Thymus (tissue), 11 donors: ENCODE measurements around the gene APBA1. TPM values are rescaled to one million over a fixed set of nuclear protein-coding genes. Genes with fewer than 3 reads are reported as not detected.

Source experiments
- DNase-seq, 9 donors: peaks; one replicate each; pipeline ENCODE4 v3.0.0-alpha.2; 2013; ENCODE audit warnings: low spot score in 9 of 9, low read depth in 6 of 9, missing footprints in 1 of 9
- H3K27ac ChIP-seq, 2 donors: one replicate each; pipeline ENCODE4 v1.5.1; 2013; ENCODE audit warnings: control low read depth in 1 of 2, low read depth in 1 of 2, low read length in 1 of 2, mild to moderate bottlenecking in 1 of 2, moderate library complexity in 1 of 2
- H3K27me3 ChIP-seq, 2 donors: one replicate each; pipeline ENCODE4 v1.5.1; 2013; ENCODE audit warnings: low read length in 1 of 2; ENCODE audit not compliant: control insufficient read depth in 2 of 2, insufficient read depth in 1 of 2
- H3K36me3 ChIP-seq, 2 donors: one replicate each; pipeline ENCODE4 v1.5.1; 2013; ENCODE audit warnings: low read length in 1 of 2, mild to moderate bottlenecking in 1 of 2, moderate library complexity in 1 of 2; ENCODE audit not compliant: control insufficient read depth in 2 of 2, insufficient read depth in 2 of 2
- H3K4me1 ChIP-seq, 2 donors: one replicate each; pipeline ENCODE4 v1.5.1; 2013; ENCODE audit warnings: low read length in 2 of 2; ENCODE audit not compliant: control insufficient read depth in 2 of 2, insufficient read depth in 2 of 2
- H3K4me3 ChIP-seq, 2 donors: one replicate each; pipeline ENCODE4 v1.5.1; 2013; ENCODE audit warnings: low read length in 2 of 2, control low read depth in 1 of 2, mild to moderate bottlenecking in 1 of 2
- H3K9me3 ChIP-seq, 2 donors: one replicate each; pipeline ENCODE4 v1.5.1; 2013; ENCODE audit warnings: low read length in 1 of 2, mild to moderate bottlenecking in 1 of 2; ENCODE audit not compliant: control insufficient read depth in 2 of 2, insufficient read depth in 1 of 2
- WGBS: extraction: QIAGEN DNeasy Blood & Tissue Kit; methylation state at CpG from one replicate; pipeline ENCODE4 v1.1.7; 2013; 5-methylcytosine and 5-hydroxymethylcytosine counted together
- polyA plus RNA-seq: library from polyadenylated mRNA; stranded (reverse); fragments of 200-250 nt; gene quantifications from one replicate; pipeline ENCODE4 v1.2.3, GENCODE V29; 2013
- total RNA-seq: library from RNA; stranded (reverse); fragments of 120-200 nt; gene quantifications from one replicate; pipeline ENCODE4 v1.2.4, GENCODE V29; 2013
- donor health status: healthy.

APBA1 gene
- total and polyA plus RNA-seq, 2 donors = 0.80 to 0.90 TPM

DNA sequence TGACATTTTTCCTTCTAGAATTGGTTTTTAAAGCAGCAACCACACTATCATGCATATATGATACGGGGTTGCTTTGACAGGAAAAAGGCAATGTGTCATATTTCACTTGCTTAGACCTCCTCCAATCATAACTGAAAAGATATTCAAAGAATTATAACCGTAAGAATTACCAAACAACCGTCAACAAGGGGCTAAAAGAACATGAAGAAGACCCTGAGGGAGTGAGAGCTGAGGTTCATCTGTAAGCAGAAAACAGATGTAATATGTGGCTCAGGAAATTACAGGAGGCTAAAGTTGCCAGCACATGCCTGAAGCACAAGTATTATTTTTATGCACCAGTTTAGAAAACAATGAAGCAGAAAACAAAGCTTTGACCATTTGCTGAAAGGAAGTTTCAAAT lies 78.9 kb downstream of the APBA1 start:
- no peak overlapping the region for H3K27ac ChIP-seq
- H3K9me3 ChIP-seq = no peaks in the 10 kb centered on the region
- H3K36me3 ChIP-seq = no peaks in the 10 kb centered on the region
- WGBS = 70% methylated on average over 3 of the region's 3 CpGs
- H3K27me3 ChIP-seq = no peaks in the 10 kb centered on the region
- H3K4me3 ChIP-seq = no peak overlapping the region
- DNase-seq = no peak
- H3K4me1 ChIP-seq = no peaks in the 10 kb centered on the region

DNA sequence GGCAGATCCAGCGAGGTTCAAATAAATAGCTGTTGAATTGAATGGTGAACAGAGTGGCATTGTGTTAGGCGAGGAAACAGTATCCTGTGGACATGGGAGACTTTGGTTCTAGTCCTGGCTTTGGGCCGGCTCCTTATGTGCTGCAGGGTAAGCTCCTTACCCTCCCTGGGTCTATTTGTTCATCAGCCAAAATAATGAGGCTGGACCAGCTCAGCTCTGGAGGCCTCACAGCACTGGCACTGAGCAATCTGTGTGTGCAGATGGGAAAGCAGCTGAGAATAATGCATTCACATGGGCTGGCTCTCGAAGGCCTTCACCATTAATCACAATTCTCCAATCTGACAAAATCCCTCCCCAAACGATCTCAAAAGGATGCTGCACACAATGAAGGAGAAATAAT lies 81.9 kb downstream of the APBA1 start:
- H3K27ac ChIP-seq = no peak overlapping the region
- no peak overlapping the region for H3K4me3 ChIP-seq
- no peak for DNase-seq
- H3K27me3 ChIP-seq = no peaks in the 10 kb centered on the region
- WGBS = 91% methylated on average over 5 of the region's 5 CpGs
- H3K36me3 ChIP-seq = no peaks in the 10 kb centered on the region
- no peaks in the 10 kb centered on the region for H3K4me1 ChIP-seq
- no peaks in the 10 kb centered on the region for H3K9me3 ChIP-seq

DNA sequence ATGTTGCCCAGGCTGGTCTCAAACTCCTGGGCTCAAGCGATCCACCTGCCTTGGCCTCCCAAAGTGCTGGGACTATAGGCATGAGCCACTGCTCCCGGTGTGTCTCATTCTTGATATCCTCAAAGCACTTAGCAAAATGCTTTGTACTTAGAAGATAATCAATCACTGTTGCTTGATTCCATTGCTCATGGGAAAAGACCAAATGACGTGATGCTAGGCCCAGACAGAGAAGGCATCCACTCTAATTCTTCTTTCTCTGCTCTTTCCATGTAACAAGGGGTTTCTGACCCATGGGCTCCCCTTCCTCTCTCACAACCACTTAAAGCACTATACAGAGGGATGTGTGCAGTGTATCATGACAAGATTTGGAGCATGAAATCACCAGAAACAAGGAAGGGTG lies 83.0 kb downstream of the APBA1 start:
- Histone ChIP-seq H3K4me3 (no peak overlapping the region), H3K36me3 (no peaks in the 10 kb centered on the region), H3K27ac (no peak overlapping the region), H3K4me1 (no peaks in the 10 kb centered on the region), H3K9me3 (no peaks in the 10 kb centered on the region), H3K27me3 (no peaks in the 10 kb centered on the region)
- WGBS = 99% methylated on average over 3 of the region's 3 CpGs
- DNase-seq = no peak

DNA sequence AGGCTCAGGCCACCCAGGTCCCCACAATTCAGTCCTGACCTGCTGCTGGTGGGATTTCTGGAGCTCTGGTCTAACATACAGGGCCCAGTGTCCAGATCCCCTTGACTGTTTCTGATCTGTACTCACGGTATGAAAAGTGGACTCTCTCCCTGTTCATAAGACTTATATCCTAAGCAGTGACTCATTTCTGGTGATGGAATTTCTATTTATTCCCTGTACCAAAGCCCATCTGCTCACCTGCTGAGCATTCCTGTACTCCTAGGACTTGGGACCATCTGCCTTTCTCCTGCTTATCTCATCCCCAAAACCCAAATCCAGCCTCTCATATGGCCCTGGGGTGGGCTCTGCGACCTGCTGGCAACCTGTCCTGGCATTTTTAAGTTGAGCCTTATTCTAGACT lies 86.6 kb downstream of the APBA1 start:
- Histone ChIP-seq H3K36me3 (no peaks in the 10 kb centered on the region), H3K27me3 (no peaks in the 10 kb centered on the region), H3K9me3 (no peaks in the 10 kb centered on the region), H3K4me3 (no peak overlapping the region), H3K27ac (no peak overlapping the region), H3K4me1 (no peaks in the 10 kb centered on the region)
- DNase-seq = no peak
- WGBS = 92% methylated on average over 2 of the region's 2 CpGs

DNA sequence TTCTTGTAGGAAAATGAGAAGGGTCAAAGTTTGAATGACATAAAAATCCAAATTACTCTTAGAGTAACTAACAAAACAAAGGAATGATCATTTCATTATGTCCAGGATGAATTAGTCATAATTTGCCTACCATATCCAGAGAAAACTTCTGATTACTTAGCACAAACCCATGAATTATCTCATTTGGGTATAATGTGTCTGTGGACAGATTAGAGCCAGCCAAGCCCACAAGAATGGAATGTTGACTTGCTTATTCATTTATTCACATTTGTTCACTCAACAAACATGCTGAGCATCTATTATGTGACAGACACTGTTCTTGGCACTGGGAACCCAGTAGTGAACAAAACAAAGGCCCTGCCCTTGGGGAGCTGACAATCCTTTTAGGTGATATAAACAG lies 87.4 kb downstream of the APBA1 start:
- H3K9me3 ChIP-seq = no peaks in the 10 kb centered on the region
- no peak overlapping the region for H3K4me3 ChIP-seq
- no peaks in the 10 kb centered on the region for H3K36me3 ChIP-seq
- H3K27ac ChIP-seq = no peak overlapping the region
- H3K27me3 ChIP-seq = no peaks in the 10 kb centered on the region
- DNase-seq = no peak
- H3K4me1 ChIP-seq = no peaks in the 10 kb centered on the region

DNA sequence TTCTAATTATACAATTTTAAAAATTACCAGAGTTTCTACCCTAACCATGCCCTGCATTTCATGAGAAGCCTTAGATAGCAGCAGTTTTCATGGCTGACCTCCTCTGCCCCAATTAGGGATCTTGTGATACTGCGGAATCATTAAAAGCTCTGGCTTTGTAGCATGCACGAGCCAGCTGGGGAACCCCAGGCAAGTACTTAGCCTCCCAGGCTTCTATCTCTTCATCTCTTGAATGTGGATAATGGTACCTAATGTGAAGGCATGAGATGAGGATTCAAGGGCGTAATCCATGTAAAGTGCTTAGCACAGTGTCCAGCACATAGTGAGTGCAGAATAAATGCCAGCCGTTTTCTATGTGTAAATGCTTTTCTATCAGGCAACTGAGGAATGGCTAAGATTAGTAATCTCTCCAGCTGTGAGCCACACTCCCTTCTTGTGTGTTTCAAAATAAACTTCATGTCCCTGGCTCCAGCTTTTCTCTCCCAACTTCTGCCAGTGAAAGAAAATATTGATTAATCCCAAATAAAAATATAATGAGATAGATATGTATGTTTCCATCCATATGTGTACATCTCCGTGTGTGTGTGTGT lies 88.4 kb downstream of the APBA1 start:
- no peaks in the 10 kb centered on the region for H3K9me3 ChIP-seq
- H3K4me3 ChIP-seq = no peak overlapping the region
- no peaks in the 10 kb centered on the region for H3K27me3 ChIP-seq
- no peak for DNase-seq
- no peaks in the 10 kb centered on the region for H3K4me1 ChIP-seq
- H3K27ac ChIP-seq = no peak overlapping the region
- 95% methylated on average over 5 of the region's 5 CpGs for WGBS
- H3K36me3 ChIP-seq = no peaks in the 10 kb centered on the region

DNA sequence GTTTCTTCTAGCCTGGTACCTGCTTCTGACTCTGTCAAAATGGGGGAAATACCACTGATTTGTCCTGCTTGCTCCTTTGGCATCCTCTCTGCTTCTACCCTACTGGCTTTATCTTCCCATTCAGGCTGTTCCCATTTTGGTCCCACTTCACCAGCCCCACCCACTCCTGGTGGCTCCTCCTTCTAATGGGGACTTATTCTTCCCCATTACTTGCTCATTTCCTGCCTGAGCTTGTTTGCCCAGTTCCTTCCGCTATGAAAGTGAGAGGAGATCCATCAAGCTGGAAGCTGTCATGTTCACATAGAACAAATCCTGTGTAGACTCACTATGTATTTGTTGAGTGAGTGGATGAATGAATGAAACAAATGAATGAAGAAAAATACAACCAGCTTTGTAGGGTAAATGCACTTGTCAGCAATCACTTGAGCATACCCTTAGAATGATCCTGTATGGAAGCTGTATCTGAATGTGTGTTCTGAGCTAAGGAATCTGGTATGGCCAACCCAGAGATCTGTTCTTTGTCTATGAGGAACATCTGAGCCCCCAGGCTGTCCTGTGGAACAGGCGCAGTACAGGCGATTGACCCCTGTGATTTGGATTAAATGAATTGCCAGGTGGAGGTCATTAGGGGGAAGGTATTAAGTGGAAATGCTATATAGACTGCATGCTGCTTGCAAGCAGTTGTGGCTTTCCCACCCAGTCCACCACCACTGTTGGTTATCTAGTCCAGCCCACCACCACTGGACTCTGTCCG lies 89.5 kb downstream of the APBA1 start:
- 92% methylated on average over 4 of the region's 4 CpGs for WGBS
- DNase-seq = no peak

DNA sequence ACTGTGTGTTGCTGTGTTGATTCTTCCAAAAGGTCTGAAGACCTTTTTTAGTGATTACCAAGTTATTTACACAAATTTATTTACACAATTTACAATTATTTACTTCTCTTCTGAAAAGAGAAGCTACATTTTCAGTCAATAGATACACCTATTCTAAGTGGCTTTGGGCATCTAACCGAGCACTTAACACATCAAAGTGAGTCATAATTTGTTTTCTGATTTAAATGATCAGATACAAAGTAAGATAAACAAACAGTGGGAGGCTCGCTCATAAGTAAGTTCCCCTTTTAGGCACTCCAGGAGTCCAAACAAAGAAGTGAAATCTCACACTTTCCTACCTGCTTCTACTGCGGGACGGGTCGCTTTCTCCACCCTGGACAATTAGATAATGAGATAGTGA lies 90.2 kb downstream of the APBA1 start:
- no peaks in the 10 kb centered on the region for H3K9me3 ChIP-seq
- no peaks in the 10 kb centered on the region for H3K27me3 ChIP-seq
- H3K36me3 ChIP-seq = no peaks in the 10 kb centered on the region
- no peak overlapping the region for H3K27ac ChIP-seq
- no peak for DNase-seq
- 89% methylated on average over 5 of the region's 5 CpGs for WGBS
- no peaks in the 10 kb centered on the region for H3K4me1 ChIP-seq
- H3K4me3 ChIP-seq = no peak overlapping the region

More for the DNA sequence above, 89.5 kb downstream of the APBA1 start:
- Histone ChIP-seq H3K27me3 (no peaks in the 10 kb centered on the region), H3K4me1 (no peaks in the 10 kb centered on the region), H3K4me3 (no peak overlapping the region), H3K9me3 (no peaks in the 10 kb centered on the region), H3K27ac (no peak overlapping the region), H3K36me3 (no peaks in the 10 kb centered on the region)

DNA sequence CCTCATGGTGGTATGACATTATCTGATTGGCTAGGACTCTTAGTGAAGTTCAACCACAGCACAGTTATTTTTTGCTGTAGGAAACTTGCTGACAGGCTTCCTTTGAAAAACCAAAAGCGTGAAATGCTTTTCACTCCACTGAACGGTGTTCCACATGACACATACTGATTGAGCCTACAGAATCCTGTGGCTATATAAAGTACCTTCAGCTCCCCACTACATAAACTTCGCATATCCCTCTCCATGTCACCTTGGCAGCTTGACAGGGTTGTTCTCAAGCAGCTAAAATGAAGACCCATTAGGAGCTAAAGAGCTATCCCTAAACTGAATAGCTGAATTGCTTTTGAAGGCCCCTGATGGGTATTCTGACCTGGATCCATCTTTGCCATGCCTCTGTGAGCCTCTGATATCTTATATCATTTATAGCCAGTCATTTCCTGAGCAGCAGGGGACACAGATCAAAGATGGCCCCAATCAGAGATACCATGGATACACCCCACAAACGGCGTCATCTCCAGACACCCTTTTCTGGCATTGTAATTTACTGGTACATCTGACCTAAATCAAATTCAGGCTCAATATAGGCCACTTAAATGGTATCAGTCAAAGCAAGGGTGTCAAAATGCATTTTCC lies 91.5 kb downstream of the APBA1 start:
- no peak overlapping the region for H3K27ac ChIP-seq
- no peak overlapping the region for H3K4me3 ChIP-seq
- H3K27me3 ChIP-seq = no peaks in the 10 kb centered on the region
- WGBS = 75% methylated on average over 5 of the region's 5 CpGs
- DNase-seq = no peak
- H3K9me3 ChIP-seq = no peaks in the 10 kb centered on the region
- H3K36me3 ChIP-seq = no peaks in the 10 kb centered on the region
- no peaks in the 10 kb centered on the region for H3K4me1 ChIP-seq
